GM21619 (cell line): ENCODE measurements around the gene ORC3.
"Not testable (repeated sequence)": the region's sequence is repeated elsewhere in the genome, so short reads cannot be mapped to it uniquely, and the experiment has no call there.

ENCODE experiments used
- ATAC-seq: cut with Tn5 transposase; IDR thresholded peaks from one replicate; pipeline ENCODE4 v1.9.1; 2021; ENCODE audit not compliant: unreplicated experiment

ORC3 gene

DNA sequence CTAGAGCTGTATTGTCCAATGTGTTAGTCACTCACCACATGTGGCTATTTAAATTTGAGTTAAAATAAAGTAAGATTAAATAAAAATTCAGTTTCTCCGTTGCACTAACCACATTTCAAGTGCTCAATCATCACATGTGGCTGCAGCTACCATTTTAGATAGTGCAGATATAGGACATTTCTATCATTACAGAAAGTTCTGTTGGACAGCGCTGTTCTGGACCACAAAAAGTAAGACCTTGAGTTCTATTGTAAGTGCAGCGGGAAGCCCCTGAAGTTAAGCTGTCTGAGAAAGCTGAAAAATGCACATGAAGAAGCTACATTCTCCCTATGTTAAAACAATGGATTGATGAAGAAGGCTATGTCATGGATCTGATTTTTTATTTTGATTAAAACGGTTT is 1.1 kb downstream of the ORC3 start:
- no peak for ATAC-seq

DNA sequence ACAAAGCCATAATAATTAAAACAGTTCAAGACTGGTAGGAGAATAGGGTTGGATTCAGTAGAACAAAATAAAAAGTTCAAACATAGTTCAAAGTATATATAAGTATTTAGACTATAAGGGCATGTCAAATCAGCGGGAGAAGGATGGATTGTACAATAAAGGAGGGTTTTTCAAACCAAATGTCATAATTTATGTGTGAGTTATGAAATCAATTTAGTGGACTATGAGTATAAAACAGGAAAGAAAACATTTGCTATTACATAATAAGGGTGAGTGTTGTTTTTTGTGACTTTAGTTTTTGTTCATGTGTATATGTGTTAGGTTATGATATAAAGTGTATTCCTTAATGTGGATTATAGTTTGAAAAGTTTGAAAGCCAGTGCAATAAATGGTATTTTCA is 10.6 kb downstream of the ORC3 start:
- ATAC-seq, result no peak

DNA sequence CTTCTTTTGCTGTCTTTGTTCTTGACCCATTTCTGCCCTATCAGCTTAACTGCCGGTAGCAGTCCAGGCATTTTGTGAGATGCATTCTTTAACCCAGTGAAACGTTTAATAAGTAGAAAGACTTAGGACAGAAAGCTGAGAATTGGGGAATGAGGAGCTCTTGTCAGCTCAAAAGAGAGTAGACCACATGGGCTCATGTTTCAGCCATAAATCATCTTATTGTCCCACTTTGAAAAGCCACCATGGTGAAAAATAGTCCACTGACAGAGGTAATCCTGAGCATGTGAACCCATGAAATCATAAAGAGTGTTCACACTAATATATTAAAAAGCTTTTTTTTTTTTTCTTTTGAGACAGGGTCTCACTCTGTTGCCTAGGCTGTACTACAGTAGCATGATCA is 16.3 kb downstream of the ORC3 start:
- ATAC-seq, result no peak

DNA sequence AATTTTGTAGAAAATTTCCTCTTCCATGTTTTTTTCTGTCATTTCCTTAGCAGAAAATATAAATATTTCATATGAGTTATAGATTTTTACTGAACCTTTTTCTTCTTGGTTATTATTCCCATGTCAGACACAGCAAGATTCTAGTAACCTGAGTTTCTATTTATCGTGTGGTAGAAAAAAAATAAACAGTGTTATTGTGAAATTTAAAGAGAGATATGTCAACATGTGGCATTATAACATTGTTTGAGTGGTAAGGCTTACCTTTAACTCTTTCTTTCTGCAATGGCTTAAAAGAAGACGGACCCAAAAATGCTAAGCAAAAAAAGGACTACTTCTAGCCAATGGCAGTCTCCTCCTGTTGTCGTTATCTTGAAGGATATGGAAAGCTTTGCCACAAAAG is 18.9 kb downstream of the ORC3 start:
- no peak for ATAC-seq

DNA sequence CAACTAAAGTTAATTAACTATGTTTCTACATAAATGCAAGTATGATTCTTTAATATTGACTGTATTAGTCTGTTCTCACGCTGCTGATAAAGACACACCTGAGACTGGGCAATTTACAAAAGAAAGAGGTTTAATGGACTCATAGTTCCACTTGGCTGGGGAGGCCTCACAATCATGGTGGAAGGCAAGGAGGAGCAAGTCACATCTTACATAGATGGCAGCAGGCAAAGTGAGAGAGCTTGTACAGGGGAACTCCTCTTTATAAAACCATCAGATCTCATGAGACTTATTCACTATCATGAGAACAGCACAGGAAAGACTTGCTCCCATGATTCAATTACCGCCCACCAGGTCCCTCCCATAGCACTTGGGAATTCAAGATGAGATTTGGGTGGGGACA is 23.1 kb downstream of the ORC3 start:
- not testable (repeated sequence) for ATAC-seq

DNA sequence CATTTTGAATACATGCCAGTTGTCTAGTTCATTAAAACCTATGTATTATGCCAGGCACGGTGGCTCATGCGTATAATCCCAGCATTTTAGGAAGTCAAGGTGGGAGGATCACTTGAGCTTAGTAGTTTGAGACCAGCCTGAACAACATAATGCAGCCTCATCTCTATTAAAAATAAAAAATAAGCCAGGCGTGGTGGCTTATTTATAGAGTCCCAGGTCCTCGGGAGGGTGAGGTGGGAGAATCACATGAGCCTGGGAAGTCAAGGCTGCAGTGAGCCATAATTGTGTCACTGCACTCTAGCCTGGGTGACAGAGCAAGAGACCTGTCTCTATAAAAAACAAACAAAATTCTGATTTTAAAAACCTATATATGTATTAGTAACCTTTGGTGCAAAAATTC is 27.5 kb downstream of the ORC3 start:
- no peak for ATAC-seq

DNA sequence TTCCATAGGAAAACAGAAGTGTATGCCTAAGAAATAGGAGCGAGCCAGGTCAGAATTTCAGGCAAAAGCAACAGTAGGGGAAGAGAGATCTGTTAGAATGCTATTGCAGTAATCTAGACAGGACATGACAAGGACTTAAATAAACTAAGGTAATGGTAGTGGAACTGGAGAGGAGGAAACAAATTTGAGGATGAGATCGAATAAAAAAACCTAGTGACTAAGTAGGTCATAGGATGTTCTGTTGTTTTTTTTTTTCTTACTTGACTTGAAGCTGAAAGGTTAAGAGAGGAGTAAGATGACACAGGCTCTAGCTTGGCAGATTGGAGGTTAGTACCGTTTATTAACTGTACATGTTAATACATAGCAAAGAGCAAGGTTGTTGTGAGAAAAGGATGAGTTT is 28.6 kb downstream of the ORC3 start:
- no peak for ATAC-seq

- ATAC-seq, result no peak
Measured at GRCh38 chr6:87623248-87623647, 33.3 kb downstream of the ORC3 start.

GRCh38 chr6:87628424-87628823 is 38.5 kb downstream of the ORC3 start:
- ATAC-seq, result no peak

DNA sequence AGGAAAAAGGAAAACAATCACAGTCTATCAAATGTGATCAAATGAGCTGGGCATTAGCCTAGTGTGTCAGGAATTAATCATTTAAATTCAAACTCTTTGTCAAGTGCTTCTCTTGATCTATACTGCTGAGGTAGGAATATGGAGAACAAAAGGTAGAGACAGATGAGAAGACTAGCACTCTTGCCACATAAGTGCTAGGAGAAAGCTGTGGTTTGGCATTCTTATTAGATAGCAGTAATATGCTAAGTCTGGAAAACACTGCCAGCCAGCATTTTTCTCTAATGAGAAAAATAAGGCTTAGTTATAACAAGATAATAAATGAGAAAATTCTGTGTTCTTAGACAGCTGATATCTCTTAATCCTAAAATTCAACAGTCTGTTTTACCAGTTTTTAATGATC is 38.9 kb downstream of the ORC3 start:
- no peak for ATAC-seq

DNA sequence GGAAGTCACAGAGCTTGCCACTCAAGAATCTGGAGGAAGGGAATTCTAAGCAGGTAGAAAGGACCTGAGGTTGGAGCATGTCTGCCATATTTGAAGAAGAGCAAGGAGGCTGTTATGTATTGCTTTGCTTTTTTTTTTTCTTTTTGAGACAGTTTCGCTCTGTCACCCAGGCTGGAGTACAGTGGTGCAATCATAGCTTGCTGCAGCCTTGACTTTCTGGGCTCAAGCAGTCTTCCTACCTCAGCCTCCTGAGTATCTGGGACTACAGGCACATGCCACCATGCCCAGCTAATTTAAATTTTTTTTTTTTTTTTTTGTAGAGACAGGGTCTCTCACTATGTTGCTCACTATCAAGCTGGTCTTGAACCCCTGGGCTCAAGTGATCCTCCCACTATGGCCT is 40.8 kb downstream of the ORC3 start:
- ATAC-seq, result no peak

DNA sequence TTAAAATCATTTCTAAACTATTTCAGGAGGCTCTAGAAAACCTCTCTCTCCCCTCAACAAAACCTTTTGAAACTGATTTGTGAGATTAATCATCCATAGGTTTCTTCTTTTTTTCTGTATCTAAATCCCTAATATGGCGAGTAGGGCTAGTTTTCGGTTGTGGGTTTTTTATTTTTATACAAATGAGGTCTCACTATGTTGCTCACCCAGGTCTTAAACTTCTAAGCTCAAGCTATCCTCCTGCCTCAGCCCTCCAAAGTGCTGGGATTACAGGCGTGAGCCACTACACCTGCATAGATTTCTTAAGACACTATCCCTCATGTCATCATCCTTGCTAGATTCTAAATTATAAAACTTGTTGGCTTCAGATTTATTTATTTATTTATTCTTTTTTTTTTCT is 43.9 kb downstream of the ORC3 start:
- ATAC-seq, result no peak

GRCh38 chr6:87636315-87636714 is 46.4 kb downstream of the ORC3 start:
- ATAC-seq, result no peak

- ATAC-seq, result no peak
Measured at GRCh38 chr6:87637106-87637505, 47.2 kb downstream of the ORC3 start.

DNA sequence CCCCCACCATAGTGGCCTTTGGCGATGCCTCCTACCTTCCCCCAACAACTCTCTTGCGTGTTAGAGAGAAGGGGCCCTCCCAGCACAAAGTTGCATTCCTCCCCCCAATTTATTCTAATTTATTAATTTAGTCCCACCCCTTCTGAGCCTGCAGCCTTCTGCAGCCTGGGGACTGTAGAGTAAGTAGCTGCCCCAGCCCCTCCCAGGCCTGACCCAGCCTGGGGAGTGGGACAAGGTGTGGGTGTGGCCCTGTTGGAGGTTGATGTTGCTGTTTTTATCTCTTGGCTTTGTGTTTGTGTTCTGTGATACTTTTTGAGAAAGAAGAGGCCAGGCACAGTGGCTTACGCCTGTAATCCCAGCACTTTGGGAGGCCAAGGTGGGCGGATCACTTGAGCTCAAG is 49.4 kb downstream of the ORC3 start:
- no peak for ATAC-seq

DNA sequence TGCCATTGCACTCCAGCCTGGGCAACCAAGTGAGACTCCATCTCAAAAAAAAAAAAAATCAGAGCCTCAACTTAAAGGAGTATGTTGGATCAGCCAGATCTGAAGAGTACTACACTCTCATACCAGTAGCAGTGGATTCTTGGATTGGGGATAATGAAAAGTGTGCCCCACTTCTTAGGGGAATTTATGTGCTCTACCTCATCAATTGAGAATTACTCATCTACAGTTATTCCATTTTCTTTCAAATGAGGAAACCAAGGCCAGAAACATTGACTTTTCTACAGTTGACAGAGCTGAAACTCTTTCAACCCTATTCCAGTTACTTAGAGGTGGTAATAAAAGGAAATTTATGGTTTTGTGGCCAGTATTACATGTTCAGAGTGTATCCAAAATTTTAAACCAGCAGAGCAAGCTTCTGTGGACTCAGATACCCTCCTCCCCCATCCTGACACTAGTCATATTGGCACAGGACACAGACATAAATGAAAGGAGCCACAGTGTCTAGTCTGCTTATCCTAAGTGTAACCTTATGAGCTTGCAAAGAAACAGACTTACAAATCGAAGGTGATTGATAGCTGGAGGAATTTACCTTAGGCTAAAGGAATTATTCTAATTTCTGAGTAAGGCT is 51.2 kb downstream of the ORC3 start:
- no peak for ATAC-seq

DNA sequence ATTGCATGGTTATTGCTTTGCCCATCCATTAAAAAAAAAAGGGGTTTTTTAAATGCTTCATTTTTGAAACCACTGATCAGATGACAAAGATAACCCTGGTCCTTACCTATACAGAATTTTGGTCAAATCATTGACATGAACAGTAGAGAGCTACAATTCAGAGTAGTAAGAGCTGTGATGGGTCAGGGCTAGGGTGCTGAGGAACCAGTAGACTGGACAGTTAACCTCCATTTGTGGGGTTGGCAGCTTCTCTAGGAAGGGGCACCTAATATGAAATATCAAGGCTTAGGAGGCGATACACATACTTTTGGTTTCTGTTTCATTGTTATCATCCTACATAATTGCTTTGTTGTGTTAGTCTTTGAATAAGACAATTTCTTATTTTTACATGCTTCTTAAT is 55.1 kb downstream of the ORC3 start:
- peak; percentile 51 for ATAC-seq

DNA sequence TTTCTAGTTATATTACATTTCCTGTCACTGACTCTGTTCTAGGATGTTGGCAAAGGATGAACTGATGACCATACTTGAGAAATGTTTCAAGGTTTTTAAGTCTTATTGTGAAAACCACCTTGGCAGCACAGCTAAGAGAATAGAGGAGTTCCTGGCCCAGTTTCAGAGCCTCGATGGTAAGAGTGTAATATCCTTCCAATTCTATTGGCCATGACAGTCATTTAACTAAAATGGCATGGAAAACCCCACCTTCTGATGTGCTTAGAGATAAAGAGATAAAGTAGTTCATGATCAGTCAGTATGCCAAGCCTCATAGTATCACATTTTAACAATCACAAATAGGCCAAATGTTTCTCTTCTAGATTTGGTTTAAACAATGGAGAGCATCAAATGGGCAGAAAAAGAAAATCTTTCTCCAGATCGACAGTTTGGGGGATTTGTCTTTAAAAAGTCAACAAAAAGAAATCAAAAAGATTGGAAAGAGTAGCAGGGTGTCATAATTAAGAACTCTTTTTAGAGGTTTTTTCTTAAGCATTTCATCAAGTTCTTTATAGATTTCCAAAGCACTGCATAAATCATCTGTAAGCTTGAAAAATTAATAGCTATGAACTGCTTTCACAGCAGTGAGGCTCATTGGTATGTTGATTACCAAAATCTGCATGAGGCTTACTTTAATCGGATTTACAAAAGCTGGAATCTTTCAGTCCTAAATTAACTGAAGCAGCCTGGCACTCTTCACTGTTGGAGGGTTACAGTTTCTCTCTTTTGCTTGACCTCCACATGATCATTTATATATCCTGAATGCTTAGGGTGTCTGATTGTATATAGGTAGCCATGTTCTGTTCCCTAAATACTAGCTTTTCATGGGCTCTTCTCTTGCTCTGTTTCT is 63.4 kb downstream of the ORC3 start:
- no peak for ATAC-seq

GRCh38 chr6:87654122-87654521 is 64.2 kb downstream of the ORC3 start:
- ATAC-seq, result no peak

- ATAC-seq, result no peak
Measured at GRCh38 chr6:87654875-87655454, 65.0 kb downstream of the ORC3 start.

- ATAC-seq, result no peak
Measured at GRCh38 chr6:87655824-87656223, 65.9 kb downstream of the ORC3 start.

DNA sequence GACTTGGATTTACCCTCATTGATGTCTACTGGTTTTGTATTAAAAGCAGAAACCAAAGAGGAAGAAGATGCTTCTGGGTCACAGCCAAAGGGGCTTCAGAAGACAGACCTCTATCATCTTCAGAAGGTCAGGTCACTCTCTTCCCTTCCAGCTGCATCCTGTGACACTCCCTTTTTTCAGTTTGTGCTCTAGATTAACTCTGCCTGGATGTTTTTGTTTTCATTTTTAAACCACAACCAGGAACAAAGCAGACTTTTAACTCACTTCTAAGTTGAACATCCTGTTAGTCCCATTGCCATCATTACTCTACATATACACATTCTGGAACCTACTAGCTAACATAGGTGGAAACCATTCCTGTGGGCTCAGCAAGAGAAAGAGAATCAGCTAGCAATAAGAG is 66.9 kb downstream of the ORC3 start:
- peak; percentile 93 for ATAC-seq
